ENCODE measurements around the gene TMEM106C. TPM values are rescaled to one million over a fixed set of nuclear protein-coding genes. Genes with fewer than 3 reads are reported as not detected.

Gene TMEM106C
- total RNA-seq, 1 donor from 2014 or later: 37.5 TPM

DNA sequence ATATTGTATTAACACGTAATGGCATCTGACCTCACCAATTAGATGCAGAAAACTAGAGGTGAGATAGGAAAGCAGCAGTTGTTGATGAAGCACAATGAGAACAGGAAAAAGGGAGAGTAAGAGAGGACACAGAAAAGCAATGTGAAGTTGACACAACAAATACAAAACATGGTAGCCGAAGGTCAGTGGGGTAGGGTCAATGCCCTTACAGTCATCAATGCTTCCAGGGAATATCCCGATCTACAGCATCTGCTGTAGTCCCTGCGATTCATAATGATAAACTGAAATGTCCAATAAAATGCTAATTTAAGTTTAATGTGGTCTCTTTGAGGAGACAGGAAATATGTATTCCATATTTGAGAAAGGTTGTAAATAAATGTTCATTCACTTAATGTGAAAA is 43.8 kb downstream of the TMEM106C start:
- DNase-seq (ENCODE audit: low spot score): no peak
- intact Hi-C loops (cut with DNase I): no loop called here

DNA sequence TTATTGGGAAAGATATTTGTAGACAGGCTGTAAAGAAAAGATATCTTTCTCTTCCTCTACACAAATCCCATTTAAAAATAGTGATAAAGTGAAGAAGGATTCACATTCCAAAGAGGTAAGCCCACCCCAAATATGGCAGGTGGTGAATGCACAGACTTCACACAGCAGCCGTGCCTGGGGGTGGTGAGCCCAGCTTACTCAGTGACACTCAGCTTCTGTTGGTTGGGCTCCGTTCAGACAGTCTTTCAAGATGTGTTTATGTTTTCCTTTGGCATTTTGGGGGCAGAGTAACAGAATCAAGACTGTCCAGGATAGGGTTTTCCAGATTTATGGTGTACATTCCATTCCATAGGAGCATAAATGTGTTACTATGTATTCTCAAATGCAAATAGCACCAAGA is 45.0 kb downstream of the TMEM106C start:
- no peak for DNase-seq (ENCODE audit: low spot score)
- intact Hi-C loops (cut with DNase I): no loop called here

DNA sequence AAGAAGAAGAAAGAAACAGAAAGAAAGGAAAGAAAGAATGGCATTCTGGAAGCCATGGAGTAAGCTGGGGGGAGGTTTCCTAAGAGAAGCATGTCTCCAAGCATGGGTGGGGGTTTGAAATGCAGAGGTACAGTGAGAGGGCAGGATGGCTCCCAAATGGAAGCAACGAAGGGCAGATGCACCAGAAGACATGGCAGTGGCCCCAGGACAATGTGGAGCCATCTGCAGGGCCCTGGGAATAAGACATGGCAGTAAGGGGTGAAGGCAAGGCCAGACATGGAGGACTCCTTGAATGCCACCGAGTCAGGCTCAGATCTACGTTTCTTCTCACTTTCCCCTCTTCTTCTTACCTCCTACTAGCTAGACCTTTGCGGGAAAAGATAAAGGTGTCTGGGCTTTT is 45.6 kb downstream of the TMEM106C start:
- DNase-seq (ENCODE audit: low spot score): no peak
- intact Hi-C loops (cut with DNase I): no loop called here

DNA sequence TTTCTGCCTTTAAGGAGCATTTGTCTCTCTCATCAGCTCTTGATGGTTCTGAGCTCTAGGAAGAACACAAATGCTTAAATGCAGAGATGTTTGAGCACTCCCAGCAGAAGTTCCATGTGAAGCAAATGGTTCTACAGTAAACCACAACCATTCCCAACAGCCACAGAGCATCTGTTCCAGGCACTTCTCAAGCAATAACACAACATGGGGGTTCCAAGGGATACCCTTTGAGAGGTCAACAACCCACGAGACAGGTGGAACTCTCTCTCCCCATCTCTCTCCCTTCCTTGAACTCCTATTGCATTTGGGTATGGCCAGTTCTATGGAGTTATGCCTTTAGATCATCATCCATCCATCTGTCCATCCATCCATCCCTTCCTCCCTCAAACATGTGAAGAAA is 46.1 kb downstream of the TMEM106C start:
- intact Hi-C loops (cut with DNase I): no loop called here

DNA sequence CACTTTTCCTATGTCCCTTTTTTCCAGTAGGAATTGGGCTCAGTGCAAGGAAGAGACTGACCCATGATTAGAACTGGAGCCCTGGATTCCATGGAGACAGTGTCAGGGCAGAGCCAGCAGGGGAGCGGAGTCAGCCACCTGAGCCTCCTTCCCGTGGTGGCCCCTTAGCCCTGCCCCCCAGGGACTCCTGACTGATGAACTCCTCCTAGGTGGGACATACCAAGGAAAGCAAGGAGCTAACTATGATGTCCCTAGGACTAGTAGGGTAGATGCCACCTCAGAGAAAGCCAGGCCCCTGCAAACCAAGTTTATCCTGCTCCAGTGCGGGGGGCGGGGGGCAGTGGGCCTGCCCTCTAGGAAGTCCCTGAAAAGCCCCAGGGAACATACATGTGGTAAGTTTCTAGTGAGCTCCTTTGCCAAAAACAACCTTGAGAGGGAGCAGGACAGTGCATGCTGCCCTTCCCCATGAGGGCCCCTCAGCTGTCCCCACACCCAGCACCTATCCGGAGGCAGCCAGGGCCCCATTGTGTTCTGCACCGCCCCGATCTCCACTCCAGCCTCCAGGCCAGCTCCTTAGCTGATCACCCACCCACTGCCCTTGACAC is 47.1 kb downstream of the TMEM106C start:
- intact Hi-C loops (cut with DNase I): no loop called here
- no peak for DNase-seq (ENCODE audit: low spot score)

More for the DNA sequence above, 46.1 kb downstream of the TMEM106C start:
- no peak for DNase-seq (ENCODE audit: low spot score)

DNA sequence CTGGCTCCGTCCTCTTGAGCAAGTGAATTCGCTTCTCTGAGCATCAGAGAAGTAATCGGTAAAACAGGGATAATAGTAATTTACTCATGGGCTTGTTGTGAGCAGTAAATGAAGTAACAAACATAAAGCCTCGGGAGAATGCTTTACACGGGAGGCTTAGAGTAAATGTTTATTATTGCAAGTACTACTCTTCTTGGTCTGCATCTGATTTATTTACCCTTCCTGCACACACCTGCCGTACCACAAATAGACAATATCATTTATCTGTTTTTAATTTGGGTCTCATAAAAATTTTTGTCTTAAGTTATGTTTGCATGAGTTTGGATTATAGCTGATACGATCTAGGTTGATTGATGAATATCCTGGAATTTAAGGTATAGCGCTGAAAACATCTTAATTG is 48.7 kb downstream of the TMEM106C start:
- intact Hi-C loops (cut with DNase I): no loop called here
- no peak for DNase-seq (ENCODE audit: low spot score)

DNA sequence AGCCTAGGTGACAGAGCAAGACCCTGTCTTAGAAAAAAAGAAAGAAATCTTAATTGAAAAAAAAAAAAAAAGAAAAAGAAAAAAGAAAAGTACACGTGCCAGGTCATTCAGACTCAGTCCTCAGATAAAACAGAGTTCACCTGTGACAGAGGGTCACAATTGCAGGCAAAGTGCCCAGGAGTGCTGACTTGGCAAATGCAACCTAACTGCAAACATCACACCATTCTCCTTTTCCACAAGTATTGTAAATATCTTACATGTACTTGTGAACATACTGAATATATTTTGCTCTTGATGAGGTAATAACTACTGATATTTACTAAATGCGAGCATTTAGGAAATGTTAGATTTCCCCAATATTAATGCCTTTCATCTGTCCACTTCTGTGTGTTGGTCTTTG is 49.9 kb downstream of the TMEM106C start:
- intact Hi-C loops (cut with DNase I): no loop called here
- no peak for DNase-seq (ENCODE audit: low spot score)

DNA sequence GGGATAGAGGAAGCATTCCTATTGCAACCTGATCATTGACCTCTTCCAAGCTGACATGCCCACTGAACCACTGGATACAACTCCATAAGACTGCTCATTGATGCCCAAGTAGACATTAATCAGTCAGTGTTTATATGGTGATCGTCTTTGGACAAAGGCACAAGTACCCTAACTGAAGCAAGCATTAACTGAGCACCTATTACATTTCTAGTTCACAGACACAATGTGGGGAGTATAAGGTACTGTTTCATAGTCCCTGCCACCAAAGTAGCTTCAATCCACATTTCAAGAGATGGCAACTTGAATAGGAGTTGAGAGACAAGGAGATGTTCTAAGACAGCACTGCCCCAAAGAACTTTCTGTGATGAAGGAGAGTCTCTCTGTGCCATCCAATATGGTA is 51.7 kb downstream of the TMEM106C start:
- no peak for DNase-seq (ENCODE audit: low spot score)
- intact Hi-C loops (cut with DNase I): no loop called here

DNA sequence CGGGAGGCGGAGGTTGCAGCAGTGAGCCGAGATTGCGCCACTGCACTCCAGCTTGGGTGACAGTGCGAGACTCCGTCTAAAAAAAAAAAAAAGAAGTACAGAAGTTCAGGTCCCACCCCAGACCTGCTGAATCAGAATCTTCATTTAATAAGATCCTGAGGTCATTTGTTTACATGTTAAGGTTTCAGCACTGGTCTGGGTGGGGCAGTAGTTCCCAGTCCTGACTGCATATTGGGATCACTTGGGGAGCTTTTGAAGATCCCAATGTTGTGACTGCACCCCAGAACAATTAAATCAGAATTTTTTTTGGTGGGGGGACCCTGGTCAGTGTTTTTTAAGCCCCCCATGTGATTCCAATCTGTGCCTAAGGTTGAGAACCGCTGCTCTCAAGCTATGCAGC is 52.6 kb downstream of the TMEM106C start:
- no peak for DNase-seq (ENCODE audit: low spot score)
- intact Hi-C loops (cut with DNase I): no loop called here

DNA sequence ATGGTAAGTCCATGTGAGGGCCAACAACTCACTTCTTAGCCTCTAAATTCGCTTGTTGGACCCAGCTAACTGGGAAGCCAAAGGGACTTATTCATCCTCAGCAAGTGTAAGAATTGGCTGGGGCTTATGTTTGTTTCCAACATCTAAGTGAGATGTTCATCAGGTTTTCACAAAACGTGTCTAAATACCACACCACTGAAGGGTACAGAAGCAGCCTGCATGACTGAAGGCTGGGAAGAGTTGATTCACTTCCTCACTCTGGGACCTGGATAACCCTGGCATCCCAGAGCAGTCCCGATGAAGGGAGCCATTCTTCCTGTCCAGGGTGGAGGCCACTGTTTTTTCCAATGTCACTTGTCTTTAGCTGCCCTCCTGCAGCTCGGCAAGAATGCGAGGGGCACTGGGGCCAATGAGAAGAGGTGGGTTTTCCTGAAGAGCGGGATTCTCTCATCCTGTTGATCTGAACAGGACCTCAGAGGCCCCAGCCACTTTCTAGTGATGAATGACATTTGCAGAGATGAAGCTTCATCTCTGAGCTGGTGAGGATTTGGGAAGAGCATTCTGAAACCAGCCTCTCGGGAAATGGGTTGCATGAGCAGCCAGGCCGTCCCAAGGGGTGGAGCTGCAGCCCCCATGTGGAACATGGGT is 53.1 kb downstream of the TMEM106C start:
- DNase-seq (ENCODE audit: low spot score): peak; percentile 20
- intact Hi-C loops (cut with DNase I): no loop called here

DNA sequence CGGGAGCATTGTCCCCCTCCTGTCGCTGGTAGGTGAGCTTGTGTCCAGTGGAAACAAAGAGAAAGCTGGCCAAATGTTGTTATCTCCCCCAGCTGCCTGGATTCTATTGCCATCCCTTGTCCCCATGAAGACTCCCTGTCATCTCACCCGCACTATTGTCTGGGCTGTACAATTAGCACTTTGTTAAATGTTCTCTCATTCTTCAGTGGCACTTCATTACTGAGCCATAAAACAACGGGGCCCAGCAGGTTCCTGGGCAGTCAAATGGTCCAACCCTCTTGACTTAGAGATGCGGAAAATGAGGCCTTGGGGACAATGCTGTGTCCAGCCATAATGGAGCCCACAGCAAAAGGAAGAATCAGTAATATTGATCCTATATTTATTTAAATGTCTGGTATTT is 54.1 kb downstream of the TMEM106C start:
- no peak for DNase-seq (ENCODE audit: low spot score)
- intact Hi-C loops (cut with DNase I): no loop called here

DNA sequence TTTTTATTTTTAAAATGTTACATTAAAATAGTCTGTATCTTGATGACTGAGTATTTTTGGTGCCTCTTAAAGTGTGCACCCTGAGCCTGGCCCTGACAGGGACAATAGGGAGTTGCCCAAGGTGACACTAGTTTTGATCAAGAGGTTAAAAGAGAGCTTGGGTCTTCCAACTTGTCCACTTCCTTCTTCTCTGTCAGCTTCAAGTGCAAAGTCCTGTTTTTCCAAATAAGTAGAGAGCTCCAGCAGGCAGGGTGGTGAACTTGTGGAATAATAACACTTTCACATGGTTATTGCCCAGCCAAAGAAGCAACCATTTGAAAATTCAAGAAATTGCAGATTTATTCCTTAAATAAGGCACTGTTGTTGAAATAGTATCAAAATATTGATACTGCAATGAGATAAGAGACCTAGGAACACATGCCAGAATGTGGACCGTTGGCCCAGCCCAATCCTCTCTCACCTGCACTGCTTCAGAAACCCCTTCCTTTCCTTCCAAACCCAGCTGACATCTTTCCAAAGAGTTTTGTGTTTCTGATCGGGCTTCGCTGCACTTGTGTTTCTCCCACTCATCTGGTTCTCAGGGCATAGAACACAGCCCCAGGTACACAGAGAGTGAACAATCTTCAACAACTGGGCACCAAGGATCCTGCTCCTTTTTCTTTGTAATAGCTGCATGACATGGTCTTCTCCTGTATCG is 54.7 kb downstream of the TMEM106C start:
- intact Hi-C loops (cut with DNase I): no loop called here
- DNase-seq (ENCODE audit: low spot score): no peak

Other genes with a start within 250 kb of the TMEM106C start
- 0.24 TPM for gene ENDOU, start 238.1 kb upstream of the TMEM106C start, total RNA-seq
- gene RAPGEF3, start 204.7 kb upstream of the TMEM106C start, total RNA-seq: 26.3 TPM
- gene SLC48A1, start 190.4 kb upstream of the TMEM106C start, total RNA-seq: 20.7 TPM
- gene HDAC7, start 143.7 kb upstream of the TMEM106C start, total RNA-seq: 62.7 TPM
- 1.3 TPM for gene VDR, start 58.6 kb upstream of the TMEM106C start, total RNA-seq
- gene COL2A1, start 40.9 kb downstream of the TMEM106C start, total RNA-seq: 0.13 TPM
- 10.1 TPM for gene SENP1, start 142.5 kb downstream of the TMEM106C start, total RNA-seq
- 400 TPM for gene PFKM, start 155.8 kb downstream of the TMEM106C start, total RNA-seq
- gene ASB8, start 193.9 kb downstream of the TMEM106C start, total RNA-seq: 69.4 TPM
- gene CCDC184, start 220.0 kb downstream of the TMEM106C start, total RNA-seq: 0.67 TPM
- gene OR10AD1, start 239.7 kb downstream of the TMEM106C start, total RNA-seq: not detected